ENCODE measurements around the gene RET. TPM values are rescaled to one million over a fixed set of nuclear protein-coding genes. Genes with fewer than 3 reads are reported as not detected.

Gene RET
- total RNA-seq, 1 experiment from 2014 or later: 21.4 TPM

DNA sequence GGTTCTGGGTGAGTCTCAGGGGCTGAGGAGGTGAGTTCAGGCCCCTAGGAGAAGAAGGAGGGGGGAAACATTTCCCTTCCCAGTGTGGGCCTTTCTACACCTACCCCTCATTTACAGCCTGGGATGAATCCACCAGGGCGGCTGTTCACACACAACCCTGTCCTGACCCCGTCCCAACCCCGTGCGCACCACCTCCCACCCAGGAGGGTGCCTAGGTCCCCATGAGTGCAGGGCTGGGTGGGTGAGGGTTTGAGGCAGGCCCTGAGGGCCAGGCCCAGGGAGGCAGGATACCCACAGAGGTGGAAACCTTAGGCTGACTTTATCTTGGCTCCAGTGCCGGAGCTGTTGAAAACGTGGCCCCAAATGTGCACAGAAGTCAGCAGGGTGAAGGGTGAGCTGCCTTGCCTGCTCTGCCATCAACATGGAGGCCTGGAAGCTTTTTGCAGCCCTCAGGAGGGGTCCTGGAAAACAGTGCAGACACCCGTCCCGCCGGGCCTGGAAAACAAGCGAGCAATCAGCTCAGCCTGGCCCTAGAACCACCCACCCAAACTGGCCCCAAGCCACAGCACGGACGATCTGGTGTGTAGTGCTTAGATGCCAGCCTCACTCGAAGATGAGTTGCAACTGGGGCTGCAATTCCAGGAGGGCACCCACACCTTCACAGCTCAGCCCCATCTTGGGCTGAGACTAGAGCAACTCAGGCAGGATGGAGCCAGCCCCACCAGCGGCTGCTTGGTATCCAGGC lies 9.3 kb upstream of the RET start (continued):
- TF ChIP-seq JAZF1 (CRISPR knock-in tag; IDR thresholded peaks at IDR 0.05): no peak
- no peak for TF ChIP-seq FOXP1 (CRISPR knock-in tag; IDR thresholded peaks at IDR 0.05; ENCODE audit: borderline replicate concordance)

DNA sequence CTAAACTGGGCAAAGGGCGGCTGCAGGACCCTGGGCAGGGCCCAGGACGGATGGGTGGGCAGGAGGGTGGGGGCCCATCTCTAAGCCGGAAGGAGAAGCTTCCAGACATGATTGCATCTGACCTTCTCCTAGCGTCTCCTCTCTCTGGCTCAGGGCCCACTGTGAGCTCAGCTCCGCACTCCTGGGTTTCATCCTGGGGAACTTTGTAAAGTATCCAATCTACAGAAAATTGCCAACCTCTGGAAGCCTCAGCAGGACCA lies 8.8 kb upstream of the RET start:
- POLR2A ChIA-PET: no interaction called here
- H3K27ac Mint-ChIP-seq: no peak overlapping the region

More for the DNA sequence above, 8.8 kb upstream of the RET start:
- Mint-ChIP-seq H3K4me3 (no peak overlapping the region), H3K9me3 (no peaks in the 10 kb centered on the region), H3K27me3 (ENCODE audit: low read depth) (no peaks in the 10 kb centered on the region; the same call in 1 of the 2 replicates), H3K4me1 (peaks cover 14% of the 10 kb centered on the region), H3K36me3 (no peaks in the 10 kb centered on the region)
- no peak for ATAC-seq
- CTCF ChIA-PET: interaction anchor here (1.1 kb wide), 1 partner anchor 11 kb away, joined by 5 read pairs; no protein-coding TSS in a partner anchor
- no peak for DNase-seq (ENCODE audit: low spot score)
- TF ChIP-seq, protein P1, sequence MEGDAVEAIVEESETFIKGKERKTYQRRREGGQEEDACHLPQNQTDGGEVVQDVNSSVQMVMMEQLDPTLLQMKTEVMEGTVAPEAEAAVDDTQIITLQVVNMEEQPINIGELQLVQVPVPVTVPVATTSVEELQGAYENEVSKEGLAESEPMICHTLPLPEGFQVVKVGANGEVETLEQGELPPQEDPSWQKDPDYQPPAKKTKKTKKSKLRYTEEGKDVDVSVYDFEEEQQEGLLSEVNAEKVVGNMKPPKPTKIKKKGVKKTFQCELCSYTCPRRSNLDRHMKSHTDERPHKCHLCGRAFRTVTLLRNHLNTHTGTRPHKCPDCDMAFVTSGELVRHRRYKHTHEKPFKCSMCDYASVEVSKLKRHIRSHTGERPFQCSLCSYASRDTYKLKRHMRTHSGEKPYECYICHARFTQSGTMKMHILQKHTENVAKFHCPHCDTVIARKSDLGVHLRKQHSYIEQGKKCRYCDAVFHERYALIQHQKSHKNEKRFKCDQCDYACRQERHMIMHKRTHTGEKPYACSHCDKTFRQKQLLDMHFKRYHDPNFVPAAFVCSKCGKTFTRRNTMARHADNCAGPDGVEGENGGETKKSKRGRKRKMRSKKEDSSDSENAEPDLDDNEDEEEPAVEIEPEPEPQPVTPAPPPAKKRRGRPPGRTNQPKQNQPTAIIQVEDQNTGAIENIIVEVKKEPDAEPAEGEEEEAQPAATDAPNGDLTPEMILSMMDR (IDR thresholded peaks at IDR 0.05): no peak
- TF ChIP-seq, protein P2, sequence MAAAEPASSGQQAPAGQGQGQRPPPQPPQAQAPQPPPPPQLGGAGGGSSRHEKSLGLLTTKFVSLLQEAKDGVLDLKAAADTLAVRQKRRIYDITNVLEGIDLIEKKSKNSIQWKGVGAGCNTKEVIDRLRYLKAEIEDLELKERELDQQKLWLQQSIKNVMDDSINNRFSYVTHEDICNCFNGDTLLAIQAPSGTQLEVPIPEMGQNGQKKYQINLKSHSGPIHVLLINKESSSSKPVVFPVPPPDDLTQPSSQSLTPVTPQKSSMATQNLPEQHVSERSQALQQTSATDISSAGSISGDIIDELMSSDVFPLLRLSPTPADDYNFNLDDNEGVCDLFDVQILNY (CRISPR knock-in tag; IDR thresholded peaks at IDR 0.05): no peak
- TF ChIP-seq IRF2 (CRISPR knock-in tag; IDR thresholded peaks at IDR 0.05; ENCODE audit: borderline replicate concordance, low read depth) (no peak), JUN (CRISPR knock-in tag; IDR thresholded peaks at IDR 0.05) (no peak), SMAD3 (CRISPR knock-in tag; IDR thresholded peaks at IDR 0.05; ENCODE audit: borderline replicate concordance) (no peak), ZNF232 (CRISPR knock-in tag; IDR thresholded peaks at IDR 0.05) (no peak), CREB1 (CRISPR knock-in tag; IDR thresholded peaks at IDR 0.05) (no peak), ZNF219 (CRISPR knock-in tag; IDR thresholded peaks at IDR 0.05; ENCODE audit: borderline replicate concordance) (no peak), NR1H2 (CRISPR knock-in tag; IDR thresholded peaks at IDR 0.05) (no peak), NR3C1 (CRISPR knock-in tag; conservative IDR thresholded peaks at IDR 0.05; ENCODE audit: low read depth) (no peak), NR2C2 (CRISPR knock-in tag; IDR thresholded peaks at IDR 0.05) (no peak), KAT7 (CRISPR knock-in tag; IDR thresholded peaks at IDR 0.05; ENCODE audit: borderline replicate concordance) (no peak), ZBTB21 (CRISPR knock-in tag; IDR thresholded peaks at IDR 0.05; ENCODE audit: borderline replicate concordance) (no peak), ZNF263 (CRISPR knock-in tag; IDR thresholded peaks at IDR 0.05; ENCODE audit: low read depth) (no peak)
- TF ChIP-seq, protein P3, sequence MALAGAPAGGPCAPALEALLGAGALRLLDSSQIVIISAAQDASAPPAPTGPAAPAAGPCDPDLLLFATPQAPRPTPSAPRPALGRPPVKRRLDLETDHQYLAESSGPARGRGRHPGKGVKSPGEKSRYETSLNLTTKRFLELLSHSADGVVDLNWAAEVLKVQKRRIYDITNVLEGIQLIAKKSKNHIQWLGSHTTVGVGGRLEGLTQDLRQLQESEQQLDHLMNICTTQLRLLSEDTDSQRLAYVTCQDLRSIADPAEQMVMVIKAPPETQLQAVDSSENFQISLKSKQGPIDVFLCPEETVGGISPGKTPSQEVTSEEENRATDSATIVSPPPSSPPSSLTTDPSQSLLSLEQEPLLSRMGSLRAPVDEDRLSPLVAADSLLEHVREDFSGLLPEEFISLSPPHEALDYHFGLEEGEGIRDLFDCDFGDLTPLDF (CRISPR knock-in tag; IDR thresholded peaks at IDR 0.05): no peak
- TF ChIP-seq, protein P4, sequence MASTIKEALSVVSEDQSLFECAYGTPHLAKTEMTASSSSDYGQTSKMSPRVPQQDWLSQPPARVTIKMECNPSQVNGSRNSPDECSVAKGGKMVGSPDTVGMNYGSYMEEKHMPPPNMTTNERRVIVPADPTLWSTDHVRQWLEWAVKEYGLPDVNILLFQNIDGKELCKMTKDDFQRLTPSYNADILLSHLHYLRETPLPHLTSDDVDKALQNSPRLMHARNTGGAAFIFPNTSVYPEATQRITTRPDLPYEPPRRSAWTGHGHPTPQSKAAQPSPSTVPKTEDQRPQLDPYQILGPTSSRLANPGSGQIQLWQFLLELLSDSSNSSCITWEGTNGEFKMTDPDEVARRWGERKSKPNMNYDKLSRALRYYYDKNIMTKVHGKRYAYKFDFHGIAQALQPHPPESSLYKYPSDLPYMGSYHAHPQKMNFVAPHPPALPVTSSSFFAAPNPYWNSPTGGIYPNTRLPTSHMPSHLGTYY (CRISPR knock-in tag; IDR thresholded peaks at IDR 0.05): no peak
- TF ChIP-seq, protein P5, sequence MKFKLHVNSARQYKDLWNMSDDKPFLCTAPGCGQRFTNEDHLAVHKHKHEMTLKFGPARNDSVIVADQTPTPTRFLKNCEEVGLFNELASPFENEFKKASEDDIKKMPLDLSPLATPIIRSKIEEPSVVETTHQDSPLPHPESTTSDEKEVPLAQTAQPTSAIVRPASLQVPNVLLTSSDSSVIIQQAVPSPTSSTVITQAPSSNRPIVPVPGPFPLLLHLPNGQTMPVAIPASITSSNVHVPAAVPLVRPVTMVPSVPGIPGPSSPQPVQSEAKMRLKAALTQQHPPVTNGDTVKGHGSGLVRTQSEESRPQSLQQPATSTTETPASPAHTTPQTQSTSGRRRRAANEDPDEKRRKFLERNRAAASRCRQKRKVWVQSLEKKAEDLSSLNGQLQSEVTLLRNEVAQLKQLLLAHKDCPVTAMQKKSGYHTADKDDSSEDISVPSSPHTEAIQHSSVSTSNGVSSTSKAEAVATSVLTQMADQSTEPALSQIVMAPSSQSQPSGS (CRISPR knock-in tag; IDR thresholded peaks at IDR 0.05; ENCODE audit: borderline replicate concordance, low read depth): no peak
- TF ChIP-seq, protein P6, sequence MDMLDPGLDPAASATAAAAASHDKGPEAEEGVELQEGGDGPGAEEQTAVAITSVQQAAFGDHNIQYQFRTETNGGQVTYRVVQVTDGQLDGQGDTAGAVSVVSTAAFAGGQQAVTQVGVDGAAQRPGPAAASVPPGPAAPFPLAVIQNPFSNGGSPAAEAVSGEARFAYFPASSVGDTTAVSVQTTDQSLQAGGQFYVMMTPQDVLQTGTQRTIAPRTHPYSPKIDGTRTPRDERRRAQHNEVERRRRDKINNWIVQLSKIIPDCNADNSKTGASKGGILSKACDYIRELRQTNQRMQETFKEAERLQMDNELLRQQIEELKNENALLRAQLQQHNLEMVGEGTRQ (CRISPR knock-in tag; IDR thresholded peaks at IDR 0.05): no peak
- TF ChIP-seq, protein P7, sequence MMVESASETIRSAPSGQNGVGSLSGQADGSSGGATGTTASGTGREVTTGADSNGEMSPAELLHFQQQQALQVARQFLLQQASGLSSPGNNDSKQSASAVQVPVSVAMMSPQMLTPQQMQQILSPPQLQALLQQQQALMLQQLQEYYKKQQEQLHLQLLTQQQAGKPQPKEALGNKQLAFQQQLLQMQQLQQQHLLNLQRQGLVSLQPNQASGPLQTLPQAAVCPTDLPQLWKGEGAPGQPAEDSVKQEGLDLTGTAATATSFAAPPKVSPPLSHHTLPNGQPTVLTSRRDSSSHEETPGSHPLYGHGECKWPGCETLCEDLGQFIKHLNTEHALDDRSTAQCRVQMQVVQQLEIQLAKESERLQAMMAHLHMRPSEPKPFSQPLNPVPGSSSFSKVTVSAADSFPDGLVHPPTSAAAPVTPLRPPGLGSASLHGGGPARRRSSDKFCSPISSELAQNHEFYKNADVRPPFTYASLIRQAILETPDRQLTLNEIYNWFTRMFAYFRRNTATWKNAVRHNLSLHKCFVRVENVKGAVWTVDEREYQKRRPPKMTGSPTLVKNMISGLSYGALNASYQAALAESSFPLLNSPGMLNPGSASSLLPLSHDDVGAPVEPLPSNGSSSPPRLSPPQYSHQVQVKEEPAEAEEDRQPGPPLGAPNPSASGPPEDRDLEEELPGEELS (CRISPR knock-in tag; IDR thresholded peaks at IDR 0.05): no peak
